Measurements from ENCODE around the gene MAMDC2. TPM values are rescaled to one million over a fixed set of nuclear protein-coding genes. Genes with fewer than 3 reads are reported as not detected.

MAMDC2 gene
- total RNA-seq, 2 donors from 2014 or later, result 25.4 to 29.0 TPM

DNA sequence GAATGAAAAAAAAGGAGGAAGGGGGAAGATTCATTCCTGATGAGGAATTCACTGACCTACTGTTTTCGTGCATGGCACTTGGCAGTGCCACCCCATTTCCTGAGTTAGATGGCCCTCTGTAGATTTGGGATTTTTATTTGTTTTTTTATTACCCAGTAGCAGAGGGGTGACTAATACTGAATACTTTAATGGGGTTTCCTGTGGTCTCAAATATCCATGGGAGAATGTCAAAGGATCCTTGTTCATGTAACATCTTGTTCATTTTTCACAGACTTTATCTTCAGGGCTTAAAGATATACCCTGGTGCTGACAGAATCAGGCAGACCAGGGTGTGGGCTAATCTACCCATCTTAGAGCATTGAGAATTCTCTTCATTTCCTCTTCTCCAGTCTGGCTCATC is 93.0 kb downstream of the MAMDC2 start:
- Histone ChIP-seq H3K4me3 (no peak overlapping the region), H3K36me3 (no peaks in the 10 kb centered on the region), H3K27ac (no peak overlapping the region), H3K4me1 (ENCODE audit: control insufficient read depth in 1 of 2, low read depth in 2 of 2) (peaks cover 12 to 16% of the 10 kb centered on the region in 2 donors), H3K9me3 (no peaks in the 10 kb centered on the region), H3K27me3 (replicated peaks; ENCODE audit: insufficient read depth) (no peaks in the 10 kb centered on the region)
- ATAC-seq (ENCODE audit: insufficient number of reproducible peaks, low FRiP score, low read depth), result no peak
- TF ChIP-seq, protein P1, sequence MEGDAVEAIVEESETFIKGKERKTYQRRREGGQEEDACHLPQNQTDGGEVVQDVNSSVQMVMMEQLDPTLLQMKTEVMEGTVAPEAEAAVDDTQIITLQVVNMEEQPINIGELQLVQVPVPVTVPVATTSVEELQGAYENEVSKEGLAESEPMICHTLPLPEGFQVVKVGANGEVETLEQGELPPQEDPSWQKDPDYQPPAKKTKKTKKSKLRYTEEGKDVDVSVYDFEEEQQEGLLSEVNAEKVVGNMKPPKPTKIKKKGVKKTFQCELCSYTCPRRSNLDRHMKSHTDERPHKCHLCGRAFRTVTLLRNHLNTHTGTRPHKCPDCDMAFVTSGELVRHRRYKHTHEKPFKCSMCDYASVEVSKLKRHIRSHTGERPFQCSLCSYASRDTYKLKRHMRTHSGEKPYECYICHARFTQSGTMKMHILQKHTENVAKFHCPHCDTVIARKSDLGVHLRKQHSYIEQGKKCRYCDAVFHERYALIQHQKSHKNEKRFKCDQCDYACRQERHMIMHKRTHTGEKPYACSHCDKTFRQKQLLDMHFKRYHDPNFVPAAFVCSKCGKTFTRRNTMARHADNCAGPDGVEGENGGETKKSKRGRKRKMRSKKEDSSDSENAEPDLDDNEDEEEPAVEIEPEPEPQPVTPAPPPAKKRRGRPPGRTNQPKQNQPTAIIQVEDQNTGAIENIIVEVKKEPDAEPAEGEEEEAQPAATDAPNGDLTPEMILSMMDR (IDR thresholded peaks at IDR 0.05), result no peak
- DNase-seq (ENCODE audit: low spot score), result no peak

DNA sequence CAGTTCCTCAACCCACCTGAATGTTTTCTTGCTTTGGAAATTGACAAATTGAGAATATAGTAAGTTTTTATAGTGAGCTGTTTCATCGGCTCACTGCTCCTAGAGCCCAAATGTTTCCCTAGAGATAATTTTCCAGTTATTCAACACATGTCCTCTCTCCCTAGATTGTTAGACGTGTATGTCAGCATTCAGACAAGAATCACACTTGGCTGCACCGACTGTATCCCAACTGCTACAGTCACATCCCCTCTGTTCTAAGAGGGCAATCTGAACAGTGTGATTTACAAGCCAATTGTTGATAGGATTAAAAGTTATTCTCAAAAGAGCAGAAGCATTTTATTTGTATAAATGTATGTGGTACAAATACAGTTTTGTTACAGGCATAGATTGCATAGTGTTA is 93.9 kb downstream of the MAMDC2 start:
- no peak overlapping the region for H3K4me3 ChIP-seq
- no peak for ATAC-seq (ENCODE audit: insufficient number of reproducible peaks, low FRiP score, low read depth)
- no peaks in the 10 kb centered on the region for H3K9me3 ChIP-seq
- peaks cover 12 to 16% of the 10 kb centered on the region in 2 donors for H3K4me1 ChIP-seq (ENCODE audit: control insufficient read depth in 1 of 2, low read depth in 2 of 2)
- no peak overlapping the region for H3K27ac ChIP-seq
- no peaks in the 10 kb centered on the region for H3K27me3 ChIP-seq (replicated peaks; ENCODE audit: insufficient read depth)
- DNase-seq (ENCODE audit: low spot score), result no peak
- H3K36me3 ChIP-seq, result no peaks in the 10 kb centered on the region
- TF ChIP-seq, protein P1 (IDR thresholded peaks at IDR 0.05), result no peak

DNA sequence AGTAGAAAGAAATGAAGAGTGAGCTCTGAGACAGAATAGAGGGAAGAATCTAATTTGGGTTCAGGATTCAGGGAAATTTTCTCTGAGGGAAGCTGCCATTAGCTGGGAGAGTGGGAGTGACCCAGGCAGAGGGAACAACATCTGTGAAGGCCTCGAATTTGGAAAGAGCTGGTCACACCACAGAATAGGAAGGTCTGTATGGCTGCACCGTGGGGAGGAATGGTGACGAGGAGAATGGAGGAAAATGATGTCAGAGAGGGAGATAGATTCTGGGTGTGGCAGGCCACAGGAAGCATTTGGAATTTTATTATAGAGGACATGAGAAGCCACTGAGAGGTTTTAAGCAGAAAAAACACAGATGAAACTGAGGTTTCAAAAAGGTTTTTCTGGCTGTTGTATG is 98.5 kb downstream of the MAMDC2 start:
- no peak overlapping the region for H3K4me3 ChIP-seq
- no peak for ATAC-seq (ENCODE audit: insufficient number of reproducible peaks, low FRiP score, low read depth)
- no peak for DNase-seq (ENCODE audit: low spot score)
- no peaks in the 10 kb centered on the region for H3K9me3 ChIP-seq
- H3K27me3 ChIP-seq (replicated peaks; ENCODE audit: insufficient read depth), result no peaks in the 10 kb centered on the region
- H3K27ac ChIP-seq, result no peak overlapping the region
- H3K4me1 ChIP-seq (ENCODE audit: control insufficient read depth in 1 of 2, low read depth in 2 of 2), result no peaks in the 10 kb centered on the region
- TF ChIP-seq, protein P1 (IDR thresholded peaks at IDR 0.05), result no peak
- no peaks in the 10 kb centered on the region for H3K36me3 ChIP-seq

DNA sequence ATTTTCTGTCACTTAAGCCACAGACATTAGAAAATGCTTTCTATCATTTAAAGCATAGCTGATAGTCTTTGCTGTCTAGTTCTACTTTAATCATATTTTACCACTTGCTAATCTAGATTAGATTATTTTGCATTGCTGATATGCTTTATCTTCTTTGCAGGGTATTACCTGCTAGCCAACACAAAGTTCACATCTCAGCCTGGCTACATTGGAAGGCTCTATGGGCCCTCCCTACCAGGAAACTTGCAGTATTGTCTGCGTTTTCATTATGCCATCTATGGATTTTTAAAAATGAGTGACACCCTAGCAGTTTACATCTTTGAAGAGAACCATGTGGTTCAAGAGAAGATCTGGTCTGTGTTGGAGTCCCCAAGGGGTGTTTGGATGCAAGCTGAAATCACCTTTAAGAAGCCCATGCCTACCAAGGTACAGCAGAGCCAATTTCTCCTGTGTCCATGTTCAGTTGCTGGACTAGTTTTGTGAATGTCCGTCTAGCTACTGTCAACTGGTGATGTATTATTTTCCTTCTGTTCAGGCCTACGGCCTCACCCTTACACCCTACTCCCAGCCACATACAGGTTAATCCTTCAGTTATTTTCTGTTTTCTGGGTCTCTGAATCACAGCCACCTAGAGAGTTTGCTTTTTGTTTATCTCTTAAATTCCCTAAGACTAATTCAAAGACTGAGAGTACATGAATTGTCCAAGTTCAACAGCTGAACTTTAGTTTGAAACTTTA is 99.9 kb downstream of the MAMDC2 start:
- DNase-seq (ENCODE audit: low spot score), result no peak
- TF ChIP-seq, protein P1 (IDR thresholded peaks at IDR 0.05), result no peak
- Histone ChIP-seq H3K27me3 (replicated peaks; ENCODE audit: insufficient read depth) (no peaks in the 10 kb centered on the region), H3K9me3 (no peaks in the 10 kb centered on the region), H3K4me3 (no peak overlapping the region), H3K36me3 (no peaks in the 10 kb centered on the region), H3K4me1 (ENCODE audit: control insufficient read depth in 1 of 2, low read depth in 2 of 2) (no peaks in the 10 kb centered on the region), H3K27ac (no peak overlapping the region)
- ATAC-seq (ENCODE audit: insufficient number of reproducible peaks, low FRiP score, low read depth), result no peak

DNA sequence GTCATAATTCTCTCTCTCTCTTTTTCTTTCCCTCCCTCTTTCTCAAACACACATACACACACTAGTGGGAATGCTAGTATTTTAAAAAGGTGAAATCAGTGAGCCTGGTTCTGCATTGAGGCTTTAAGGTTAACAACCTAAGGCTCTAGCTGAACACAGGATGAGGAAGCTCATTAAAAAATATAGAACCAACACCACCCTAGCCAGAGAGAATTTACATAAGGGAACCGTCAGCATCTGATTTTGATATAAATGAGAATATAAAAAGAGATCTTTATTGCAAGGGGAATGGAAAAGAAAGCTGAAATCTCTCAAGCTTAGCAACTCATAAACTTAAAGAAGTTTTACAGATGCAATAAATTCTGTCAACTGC is 100.5 kb downstream of the MAMDC2 start:
- no peaks in the 10 kb centered on the region for H3K36me3 ChIP-seq
- H3K9me3 ChIP-seq, result no peaks in the 10 kb centered on the region
- ATAC-seq (ENCODE audit: insufficient number of reproducible peaks, low FRiP score, low read depth), result no peak
- TF ChIP-seq, protein P1 (IDR thresholded peaks at IDR 0.05), result no peak
- no peaks in the 10 kb centered on the region for H3K27me3 ChIP-seq (replicated peaks; ENCODE audit: insufficient read depth)
- DNase-seq (ENCODE audit: low spot score), result no peak
- no peak overlapping the region for H3K27ac ChIP-seq
- H3K4me3 ChIP-seq, result no peak overlapping the region
- no peaks in the 10 kb centered on the region for H3K4me1 ChIP-seq (ENCODE audit: control insufficient read depth in 1 of 2, low read depth in 2 of 2)

Data from thoracic aorta (tissue), 2 donors.